HG02884 (cell line): ENCODE results near the gene GREB1L.
A peak's percentile ranks its signal among the peaks of the same experiment; 100 is the strongest.

Experiments
- ATAC-seq: cut with Tn5 transposase; IDR thresholded peaks from one replicate; pipeline ENCODE4 v1.9.1; 2021; ENCODE audit warnings: mild to moderate bottlenecking, moderate library complexity; ENCODE audit not compliant: unreplicated experiment

Gene GREB1L

GRCh38 chr18:21479721-21480120, 237.7 kb downstream of the GREB1L start:
- no peak for ATAC-seq

DNA sequence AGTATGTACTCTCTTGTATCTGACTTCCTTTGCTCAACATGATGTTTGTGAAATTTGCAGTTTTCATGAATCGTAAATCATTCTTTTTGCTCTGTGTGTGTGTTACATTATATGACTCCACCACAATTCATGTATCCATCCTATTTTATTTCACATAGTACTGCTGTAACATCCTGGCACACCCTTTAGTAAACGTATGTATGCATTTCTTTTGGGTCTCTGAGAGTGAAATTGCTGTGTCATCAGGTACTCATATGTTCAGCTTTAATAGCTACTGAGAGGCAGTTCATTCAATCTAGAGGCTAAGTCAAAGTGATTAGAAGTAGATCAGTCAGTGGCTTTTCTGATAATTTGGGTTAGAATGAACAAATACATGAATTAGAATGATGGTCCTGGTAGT, 239.7 kb downstream of the GREB1L start:
- no peak for ATAC-seq

DNA sequence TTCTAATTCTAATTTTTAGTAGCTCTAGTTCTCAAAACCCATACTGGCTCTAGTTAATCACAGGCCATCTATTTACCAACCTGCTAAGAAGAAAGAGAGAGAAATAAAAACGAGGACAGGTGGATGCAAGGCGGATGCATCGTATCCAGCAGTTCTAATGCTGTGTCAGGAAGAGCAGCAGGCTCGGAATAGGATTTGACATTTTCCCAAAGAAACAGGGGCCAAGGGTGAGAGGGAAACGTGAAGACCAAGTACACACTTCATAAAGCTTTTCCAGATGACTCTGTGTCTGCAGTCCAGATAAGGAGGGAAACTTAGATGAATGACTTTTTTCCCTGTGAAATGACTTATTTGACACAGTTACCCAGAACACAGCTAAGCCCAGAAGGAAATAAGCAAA, 241.0 kb downstream of the GREB1L start:
- ATAC-seq, result no peak

DNA sequence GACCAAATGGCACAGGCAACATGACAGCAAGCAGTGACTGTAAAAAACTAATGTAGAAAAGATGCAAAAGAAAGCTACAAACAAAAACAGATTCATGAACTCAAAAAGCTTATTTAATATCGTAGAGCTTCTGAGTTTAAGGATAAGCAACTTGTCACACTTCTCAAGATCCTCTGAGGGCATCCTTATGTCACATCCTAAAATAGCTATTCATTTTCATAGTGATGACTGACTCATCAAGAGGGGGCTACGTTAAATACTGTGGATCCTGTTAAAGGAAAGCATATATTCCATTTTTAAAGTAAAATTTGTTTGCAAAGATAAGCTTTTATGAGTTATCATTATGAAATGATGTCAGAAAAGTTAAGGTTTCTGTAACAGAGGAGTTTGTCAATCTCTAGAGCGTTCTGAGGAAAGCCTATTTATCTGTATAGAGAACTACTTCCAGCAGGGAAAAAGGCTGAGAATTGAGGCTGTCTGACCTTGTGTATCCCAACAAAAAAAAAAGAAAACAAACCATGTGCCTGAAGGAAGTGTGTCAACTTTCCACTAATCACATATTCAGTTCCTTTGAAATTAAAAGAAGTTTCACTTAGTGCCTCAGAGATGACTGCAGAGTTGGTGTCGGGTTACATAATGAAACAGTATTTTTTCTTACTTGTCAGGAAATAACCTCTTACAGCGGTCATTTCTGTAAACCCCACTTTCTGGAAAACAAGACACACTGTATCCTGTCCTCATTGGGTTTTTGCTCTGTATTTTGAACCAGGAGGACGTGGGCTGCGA, 243.0 kb downstream of the GREB1L start:
- no peak for ATAC-seq

DNA sequence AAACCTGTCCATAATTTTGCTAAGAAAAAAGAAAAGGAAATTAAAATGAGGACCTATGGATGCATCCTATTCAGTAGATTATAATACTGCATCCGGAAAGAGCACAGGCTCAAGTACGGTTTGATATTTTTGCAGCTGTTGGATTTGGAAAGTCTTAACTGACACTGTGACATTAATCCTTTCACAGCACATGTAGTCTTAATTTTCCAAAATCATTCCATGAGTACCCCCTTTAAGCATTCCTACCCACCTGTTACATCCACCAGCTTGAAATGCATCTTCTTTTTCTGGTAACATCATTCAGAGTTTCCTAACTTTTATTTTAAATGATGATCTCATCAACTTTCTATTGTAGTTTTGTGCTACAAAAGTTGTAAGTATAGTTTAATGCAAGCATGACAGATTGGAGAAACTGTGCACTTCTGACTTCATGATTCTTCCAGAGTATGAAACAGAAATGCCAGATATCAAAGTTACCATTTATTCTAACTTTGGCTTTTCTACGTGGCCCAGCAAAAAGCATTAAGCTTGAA, 244.9 kb downstream of the GREB1L start:
- no peak for ATAC-seq

- ATAC-seq, result peak; percentile 50
These were observed 247.2 kb downstream of the GREB1L start for GRCh38 chr18:21489119-21489750.

GRCh38 chr18:21489919-21490495, 248.0 kb downstream of the GREB1L start:
- ATAC-seq, result no peak

- no peak for ATAC-seq
These were observed 248.7 kb downstream of the GREB1L start for GRCh38 chr18:21490748-21491147.

GRCh38 chr18:21496277-21496835, 254.3 kb downstream of the GREB1L start:
- ATAC-seq, result no peak

DNA sequence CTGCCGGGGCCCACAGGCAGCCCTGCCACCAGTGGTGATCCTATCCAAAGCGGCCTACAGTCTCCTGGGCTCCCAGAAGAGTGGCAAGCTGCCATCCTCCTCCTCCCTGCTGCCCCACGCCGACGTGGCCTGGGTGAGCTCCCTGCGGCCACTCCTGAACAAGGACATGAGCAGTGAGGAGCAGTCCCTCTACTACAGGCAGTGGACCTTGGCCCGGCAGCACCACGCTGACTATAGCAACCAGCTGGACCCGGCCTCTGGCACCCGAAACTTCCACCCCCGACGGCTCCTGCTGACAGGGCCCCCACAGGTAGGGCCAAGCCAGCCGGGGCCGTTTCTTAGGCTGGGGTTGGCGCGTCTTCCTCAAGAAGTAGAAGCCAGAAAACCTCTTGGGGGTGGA, 258.0 kb downstream of the GREB1L start:
- no peak for ATAC-seq

DNA sequence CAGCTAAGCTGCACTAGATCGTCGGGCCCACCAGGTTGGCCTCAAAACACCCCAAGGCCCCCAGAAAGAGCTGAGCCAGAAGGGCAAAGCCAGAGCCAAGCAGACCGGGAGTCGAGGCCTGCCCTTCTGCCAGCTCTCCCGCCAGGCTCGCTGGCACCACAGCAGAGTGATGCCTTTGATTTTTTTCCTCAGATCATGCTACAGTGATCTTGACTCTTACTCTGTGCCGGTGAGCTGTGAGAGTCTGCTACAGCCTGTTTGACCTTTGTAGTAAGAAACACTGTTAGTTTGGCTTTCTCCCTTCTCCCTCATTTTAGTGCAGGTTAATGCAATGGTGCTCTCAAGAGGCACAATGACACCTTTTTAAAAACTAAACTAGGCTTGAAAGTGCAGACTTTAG, 260.6 kb downstream of the GREB1L start:
- no peak for ATAC-seq

- ATAC-seq, result no peak
These were observed 266.1 kb downstream of the GREB1L start for GRCh38 chr18:21507913-21508701.

DNA sequence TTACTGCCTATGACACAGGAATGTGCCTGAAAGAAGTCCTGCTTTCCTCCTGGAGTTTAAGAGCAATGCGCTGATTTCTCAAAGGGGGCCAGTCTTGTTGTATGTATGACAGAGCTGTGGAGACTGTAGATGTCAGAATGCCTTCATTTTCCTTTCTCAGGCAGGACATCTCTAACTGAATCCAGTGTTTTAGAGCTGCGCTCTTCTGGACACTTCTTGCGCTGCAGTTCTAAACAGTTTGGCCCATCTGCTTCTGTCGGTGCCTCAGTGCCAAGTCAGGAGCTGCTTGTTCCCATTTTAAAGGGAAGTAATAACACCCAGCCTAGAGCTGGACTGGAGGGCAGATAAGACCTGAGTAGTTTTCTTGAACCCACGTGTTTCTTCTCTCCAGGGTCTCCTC, 267.0 kb downstream of the GREB1L start:
- ATAC-seq, result no peak

GRCh38 chr18:21513292-21513691, 271.3 kb downstream of the GREB1L start:
- ATAC-seq, result no peak

- ATAC-seq, result no peak
These were observed 271.7 kb downstream of the GREB1L start for GRCh38 chr18:21513741-21514140.

DNA sequence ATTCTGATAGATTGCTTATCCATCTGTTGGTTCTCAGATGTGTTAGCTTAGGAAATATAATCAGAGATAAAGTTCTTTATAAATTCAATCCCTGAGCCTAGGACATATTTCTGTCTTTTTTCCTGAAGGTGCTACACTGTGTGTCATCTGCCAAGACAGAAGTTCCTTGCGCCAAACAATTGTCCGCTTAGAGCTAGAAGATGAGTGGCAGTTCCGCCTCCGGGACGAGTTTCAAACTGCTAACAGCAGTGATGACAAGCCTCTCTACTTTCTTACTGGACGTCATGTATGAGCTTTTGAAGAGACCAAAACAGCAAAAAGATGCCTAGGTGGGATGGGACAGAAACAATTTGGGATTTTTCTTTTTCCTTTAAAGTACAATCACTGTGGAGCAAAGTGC, 280.5 kb downstream of the GREB1L start:
- no peak for ATAC-seq

DNA sequence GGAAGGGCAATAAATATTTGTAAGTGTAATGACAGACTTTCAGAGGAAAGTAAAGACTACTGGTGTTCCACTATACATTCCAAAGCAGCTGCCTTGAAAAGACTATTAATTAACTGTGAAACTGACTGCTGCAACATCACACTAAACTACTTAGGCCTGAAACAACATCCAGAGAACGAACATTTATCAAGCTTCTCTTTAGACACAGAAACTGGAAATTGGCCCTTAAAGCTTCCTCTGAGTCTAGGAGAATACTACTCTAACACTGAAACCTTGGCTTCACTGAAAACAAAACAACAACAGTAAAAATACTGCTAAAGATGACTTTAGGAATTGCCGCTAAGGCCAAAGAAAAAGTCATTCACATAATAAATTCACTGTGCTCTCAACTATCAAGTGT, 283.9 kb downstream of the GREB1L start:
- no peak for ATAC-seq

- no peak for ATAC-seq
These were observed 284.4 kb downstream of the GREB1L start for GRCh38 chr18:21526463-21526862.

GRCh38 chr18:21534327-21534726, 292.3 kb downstream of the GREB1L start:
- ATAC-seq, result no peak

GRCh38 chr18:21538230-21538629, 296.2 kb downstream of the GREB1L start:
- ATAC-seq, result no peak

DNA sequence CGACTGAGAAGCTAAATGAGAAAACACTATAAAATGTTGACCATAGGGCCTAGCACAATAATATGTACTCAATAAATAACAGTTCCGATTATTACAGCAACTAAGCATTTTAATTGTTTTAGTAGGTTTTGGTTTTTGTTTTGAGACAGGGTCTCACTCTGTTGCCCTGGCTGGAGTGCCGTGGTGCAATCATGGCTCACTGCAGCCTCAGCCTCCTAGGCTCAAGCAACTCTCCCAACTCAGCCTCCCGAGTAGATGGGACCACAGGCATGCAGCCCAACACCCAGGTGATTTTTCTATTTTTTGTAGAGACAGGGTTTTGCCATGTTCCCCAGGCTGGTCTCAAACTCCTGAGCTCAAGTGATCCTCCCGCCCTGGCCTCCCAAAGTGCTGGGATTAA, 304.4 kb downstream of the GREB1L start:
- ATAC-seq, result no peak
